Measurements from ENCODE around the gene ERMP1.

DNA sequence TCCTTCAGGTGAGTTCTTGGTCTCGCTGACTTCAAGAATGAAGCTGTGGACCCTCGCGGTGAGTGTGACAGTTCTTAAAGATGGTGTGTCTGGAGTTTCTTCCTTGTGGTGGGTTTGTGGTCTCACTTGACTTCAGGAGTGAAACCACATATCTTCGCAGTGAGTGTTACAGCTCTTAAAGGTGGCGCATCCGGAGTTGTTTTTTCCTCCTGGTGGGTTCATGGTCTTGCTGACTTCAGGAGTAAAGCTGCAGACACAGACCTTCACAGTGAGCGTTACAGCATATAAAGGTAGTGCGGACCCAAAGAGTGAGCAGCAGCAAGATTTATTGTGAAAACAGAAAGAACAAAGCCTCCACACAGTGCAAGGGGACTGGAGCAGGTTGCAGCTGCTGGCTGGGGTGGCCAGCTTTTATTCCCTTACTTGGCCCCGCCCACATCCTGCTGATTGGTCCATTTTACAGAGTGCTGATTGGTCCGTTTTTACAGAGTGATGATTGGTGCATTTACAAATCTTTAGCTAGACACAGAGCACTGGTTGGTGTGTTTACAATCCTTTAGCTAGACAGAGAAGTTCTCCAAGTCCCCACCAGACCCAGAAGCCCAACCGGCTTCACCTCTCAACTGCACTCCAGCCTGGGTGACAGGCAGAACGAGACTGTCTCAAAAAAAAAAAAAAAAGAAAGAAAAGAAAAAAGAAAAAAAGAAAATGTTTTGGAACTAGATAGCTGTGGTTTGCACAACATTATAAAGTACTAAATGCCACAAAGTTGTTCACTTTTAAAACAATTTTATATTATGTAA lies 9.1 kb upstream of the ERMP1 start:
- no peak for TF ChIP-seq EP300 (IDR thresholded peaks at IDR 0.05)
- TF ChIP-seq, protein P1, sequence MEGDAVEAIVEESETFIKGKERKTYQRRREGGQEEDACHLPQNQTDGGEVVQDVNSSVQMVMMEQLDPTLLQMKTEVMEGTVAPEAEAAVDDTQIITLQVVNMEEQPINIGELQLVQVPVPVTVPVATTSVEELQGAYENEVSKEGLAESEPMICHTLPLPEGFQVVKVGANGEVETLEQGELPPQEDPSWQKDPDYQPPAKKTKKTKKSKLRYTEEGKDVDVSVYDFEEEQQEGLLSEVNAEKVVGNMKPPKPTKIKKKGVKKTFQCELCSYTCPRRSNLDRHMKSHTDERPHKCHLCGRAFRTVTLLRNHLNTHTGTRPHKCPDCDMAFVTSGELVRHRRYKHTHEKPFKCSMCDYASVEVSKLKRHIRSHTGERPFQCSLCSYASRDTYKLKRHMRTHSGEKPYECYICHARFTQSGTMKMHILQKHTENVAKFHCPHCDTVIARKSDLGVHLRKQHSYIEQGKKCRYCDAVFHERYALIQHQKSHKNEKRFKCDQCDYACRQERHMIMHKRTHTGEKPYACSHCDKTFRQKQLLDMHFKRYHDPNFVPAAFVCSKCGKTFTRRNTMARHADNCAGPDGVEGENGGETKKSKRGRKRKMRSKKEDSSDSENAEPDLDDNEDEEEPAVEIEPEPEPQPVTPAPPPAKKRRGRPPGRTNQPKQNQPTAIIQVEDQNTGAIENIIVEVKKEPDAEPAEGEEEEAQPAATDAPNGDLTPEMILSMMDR (IDR thresholded peaks at IDR 0.05), result no peak
